Hepatocyte (in vitro differentiated cells): ENCODE data around the gene MRC1. TPM values are rescaled to one million over a fixed set of nuclear protein-coding genes. Genes with fewer than 3 reads are reported as not detected.

Experiments
- DNase-seq: peaks from one replicate; pipeline ENCODE4 v3.0.0-alpha.2; 2016; ENCODE audit warnings: low spot score
- H2AFZ ChIP-seq: fragments of 200-600 bp; sonication (generic); 2 replicates; pipeline ENCODE4 v1.6.0; 2016; ENCODE audit warnings: antibody characterized with exemption, mild to moderate bottlenecking
- H3K27ac ChIP-seq: fragments of 200-600 bp; sonication (generic); 2 replicates; pipeline ENCODE4 v1.5.1; 2016; ENCODE audit warnings: mild to moderate bottlenecking
- H3K27me3 ChIP-seq: fragments of 200-600 bp; sonication (generic); 2 replicates; pipeline ENCODE4 v1.6.1; 2016
- H3K36me3 ChIP-seq: fragments of 200-600 bp; sonication (generic); replicated peaks from 2 replicates; pipeline ENCODE4 v1.5.1; 2016; ENCODE audit warnings: low read depth; ENCODE audit not compliant: insufficient read depth
- H3K4me1 ChIP-seq: fragments of 200-600 bp; sonication (generic); 2 replicates; pipeline ENCODE4 v1.5.1; 2016; ENCODE audit warnings: mild to moderate bottlenecking, moderate library complexity; ENCODE audit not compliant: insufficient read depth
- H3K4me2 ChIP-seq: fragments of 200-600 bp; sonication (generic); 2 replicates; pipeline ENCODE4 v1.6.0; 2016
- H3K4me3 ChIP-seq: fragments of 200-600 bp; sonication (generic); 2 replicates; pipeline ENCODE4 v1.5.1; 2016; ENCODE audit warnings: mild to moderate bottlenecking
- H3K79me2 ChIP-seq: fragments of 200-600 bp; sonication (generic); 2 replicates; pipeline ENCODE4 v1.6.0; 2017; ENCODE audit warnings: mild to moderate bottlenecking
- H3K9me2 ChIP-seq: fragments of 200-600 bp; sonication (generic); replicated peaks from 2 replicates; pipeline ENCODE4 v1.6.0; 2017; ENCODE audit warnings: mild to moderate bottlenecking; ENCODE audit not compliant: insufficient read depth
- H3K9me3 ChIP-seq: fragments of 200-600 bp; sonication (generic); 2 replicates; pipeline ENCODE4 v1.5.1; 2016; ENCODE audit warnings: low read depth, mild to moderate bottlenecking
- H4K20me1 ChIP-seq: fragments of 200-600 bp; sonication (generic); 2 replicates; pipeline ENCODE4 v1.6.0; 2016; ENCODE audit warnings: mild to moderate bottlenecking; ENCODE audit not compliant: insufficient read depth, poor library complexity, severe bottlenecking
- EZH2 ChIP-seq: fragments of 200-600 bp; sonication (generic); IDR thresholded peaks from 2 replicates; pipeline ENCODE4 v1.6.1; 2016; ENCODE audit warnings: antibody characterized with exemption, mild to moderate bottlenecking, borderline replicate concordance
- EZH2phosphoT487 ChIP-seq: fragments of 200-600 bp; sonication (generic); IDR thresholded peaks from one replicate; pipeline ENCODE4 v1.6.1; 2018; ENCODE audit warnings: antibody characterized with exemption, mild to moderate bottlenecking, low read depth, moderate library complexity; ENCODE audit not compliant: unreplicated experiment, severe bottlenecking
- WGBS: methylation state at CpG from one replicate; pipeline ENCODE4 v1.1.6; 2016; ENCODE audit warnings: low lambda C conversion rate; ENCODE audit errors: missing lambda C conversion rate; 5-methylcytosine and 5-hydroxymethylcytosine counted together
- polyA plus RNA-seq: library from polyadenylated mRNA; unstranded; fragments of >200 nt; fragmentation: Nextera tagmentation; extraction: Ambion mirVana; gene quantifications from 2 replicates; pipeline ENCODE4 v1.2.1, GENCODE V29; 2016
- total RNA-seq: library from RNA; depleted of rRNA; stranded (reverse); fragments of >200 nt; gene quantifications from 2 replicates; pipeline ENCODE4 v1.2.3, GENCODE V29; 2014
- TF ChIP-seq, protein P1 (sequence below): fragments of 200-600 bp; sonication (generic); IDR thresholded peaks from 2 replicates; pipeline ENCODE4 v1.5.1; 2016; ENCODE audit warnings: antibody characterized with exemption, mild to moderate bottlenecking; ENCODE audit not compliant: poor library complexity

The MRC1 gene
- total and polyA plus RNA-seq, 2 experiments from 2014 or later, result 0.30 to 2.4 TPM

DNA sequence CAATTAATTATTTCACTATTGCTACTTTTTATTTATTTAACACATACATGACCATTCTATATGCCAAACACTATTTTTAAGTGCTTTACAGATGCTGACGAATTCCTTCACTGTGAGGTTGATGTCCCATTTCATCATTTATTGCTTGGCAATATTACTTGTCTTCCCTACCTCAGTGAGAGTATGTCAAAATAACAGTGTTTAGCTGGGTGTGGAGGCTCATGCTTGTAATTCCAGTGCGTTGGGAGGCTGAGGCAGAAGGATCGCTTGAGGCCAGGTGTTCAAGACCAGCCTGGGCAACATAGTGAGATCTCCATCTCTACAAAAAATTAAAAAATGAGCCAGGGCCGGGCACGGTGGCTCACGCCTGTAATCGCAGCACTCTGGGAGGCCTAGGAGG is 19.8 kb upstream of the MRC1 start:
- Histone ChIP-seq H3K36me3 (no peaks in the 10 kb centered on the region), H3K79me2 (no peaks in the 10 kb centered on the region), H3K9me2 (no peaks in the 10 kb centered on the region), H3K4me3 (no peak overlapping the region), H4K20me1 (no peaks in the 10 kb centered on the region), H3K4me2 (no peak overlapping the region), H2AFZ (no peak overlapping the region), H3K27me3 (no peaks in the 10 kb centered on the region), H3K4me1 (peaks cover 9% of the 10 kb centered on the region), H3K9me3 (no peaks in the 10 kb centered on the region), H3K27ac (no peak overlapping the region)
- TF ChIP-seq EZH2phosphoT487, result no peak
- no peak for TF ChIP-seq EZH2
- TF ChIP-seq, protein P1, sequence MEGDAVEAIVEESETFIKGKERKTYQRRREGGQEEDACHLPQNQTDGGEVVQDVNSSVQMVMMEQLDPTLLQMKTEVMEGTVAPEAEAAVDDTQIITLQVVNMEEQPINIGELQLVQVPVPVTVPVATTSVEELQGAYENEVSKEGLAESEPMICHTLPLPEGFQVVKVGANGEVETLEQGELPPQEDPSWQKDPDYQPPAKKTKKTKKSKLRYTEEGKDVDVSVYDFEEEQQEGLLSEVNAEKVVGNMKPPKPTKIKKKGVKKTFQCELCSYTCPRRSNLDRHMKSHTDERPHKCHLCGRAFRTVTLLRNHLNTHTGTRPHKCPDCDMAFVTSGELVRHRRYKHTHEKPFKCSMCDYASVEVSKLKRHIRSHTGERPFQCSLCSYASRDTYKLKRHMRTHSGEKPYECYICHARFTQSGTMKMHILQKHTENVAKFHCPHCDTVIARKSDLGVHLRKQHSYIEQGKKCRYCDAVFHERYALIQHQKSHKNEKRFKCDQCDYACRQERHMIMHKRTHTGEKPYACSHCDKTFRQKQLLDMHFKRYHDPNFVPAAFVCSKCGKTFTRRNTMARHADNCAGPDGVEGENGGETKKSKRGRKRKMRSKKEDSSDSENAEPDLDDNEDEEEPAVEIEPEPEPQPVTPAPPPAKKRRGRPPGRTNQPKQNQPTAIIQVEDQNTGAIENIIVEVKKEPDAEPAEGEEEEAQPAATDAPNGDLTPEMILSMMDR, result no peak
- WGBS, result 96% methylated on average over 7 of the region's 7 CpGs
- DNase-seq, result no peak

DNA sequence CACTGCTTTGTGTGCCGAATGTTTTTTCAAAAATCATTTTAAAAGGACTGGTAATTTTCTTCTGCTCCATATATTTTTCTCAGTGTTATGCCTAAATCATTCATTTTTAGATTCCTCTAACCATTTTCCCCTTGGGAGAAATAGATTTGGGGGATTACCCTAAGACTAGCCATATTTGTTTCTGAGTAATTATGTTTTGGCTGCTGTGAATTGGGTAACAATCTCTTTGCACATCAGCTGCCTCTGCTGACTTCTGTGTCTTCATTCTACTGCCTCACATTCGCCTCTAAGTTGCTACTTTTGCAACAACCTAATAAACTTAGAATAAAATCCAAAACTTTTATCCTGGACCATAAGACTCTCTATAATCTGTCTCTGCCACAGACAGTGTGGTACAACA is 18.5 kb upstream of the MRC1 start:
- 97% methylated on average over 2 of the region's 2 CpGs for WGBS
- Histone ChIP-seq H3K4me1 (peaks cover 9% of the 10 kb centered on the region), H3K27ac (no peak overlapping the region), H2AFZ (no peak overlapping the region), H3K27me3 (no peaks in the 10 kb centered on the region), H3K9me2 (no peaks in the 10 kb centered on the region), H3K9me3 (no peaks in the 10 kb centered on the region), H3K36me3 (no peaks in the 10 kb centered on the region), H3K79me2 (no peaks in the 10 kb centered on the region), H3K4me2 (no peak overlapping the region), H4K20me1 (no peaks in the 10 kb centered on the region), H3K4me3 (no peak overlapping the region)
- DNase-seq, result no peak
- no peak for TF ChIP-seq EZH2phosphoT487
- no peak for TF ChIP-seq EZH2
- TF ChIP-seq, protein P1, result no peak

DNA sequence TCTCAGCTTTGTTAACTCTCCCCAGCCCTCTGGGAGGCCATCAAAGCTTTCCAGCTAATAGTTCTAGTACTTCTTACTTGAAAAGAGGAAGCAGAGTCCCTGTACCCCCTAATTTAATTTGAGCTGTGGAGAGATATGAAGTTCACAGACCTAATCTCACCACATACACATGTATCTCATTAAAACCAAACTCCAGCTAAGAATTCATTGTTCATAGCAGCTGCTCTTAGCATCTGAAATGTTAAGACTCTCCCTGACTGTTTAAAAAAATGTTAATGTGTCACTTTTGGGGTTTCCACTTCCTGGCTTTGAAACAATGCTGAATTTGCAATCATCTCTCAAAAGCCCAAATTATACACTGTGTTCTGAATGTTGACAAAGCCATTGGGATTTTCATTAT is 16.2 kb upstream of the MRC1 start:
- no peak overlapping the region for H3K4me2 ChIP-seq
- no peaks in the 10 kb centered on the region for H3K9me3 ChIP-seq
- no peak overlapping the region for H3K4me3 ChIP-seq
- no peaks in the 10 kb centered on the region for H3K36me3 ChIP-seq
- no peaks in the 10 kb centered on the region for H4K20me1 ChIP-seq
- peaks cover 9% of the 10 kb centered on the region for H3K4me1 ChIP-seq
- no peaks in the 10 kb centered on the region for H3K79me2 ChIP-seq
- H3K9me2 ChIP-seq, result no peaks in the 10 kb centered on the region
- peak overlapping the region; percentile 52 for H3K27ac ChIP-seq
- TF ChIP-seq EZH2 (no peak), EZH2phosphoT487 (no peak)
- TF ChIP-seq, protein P1, result no peak
- no peak overlapping the region for H2AFZ ChIP-seq
- H3K27me3 ChIP-seq, result no peaks in the 10 kb centered on the region
- no peak for DNase-seq

DNA sequence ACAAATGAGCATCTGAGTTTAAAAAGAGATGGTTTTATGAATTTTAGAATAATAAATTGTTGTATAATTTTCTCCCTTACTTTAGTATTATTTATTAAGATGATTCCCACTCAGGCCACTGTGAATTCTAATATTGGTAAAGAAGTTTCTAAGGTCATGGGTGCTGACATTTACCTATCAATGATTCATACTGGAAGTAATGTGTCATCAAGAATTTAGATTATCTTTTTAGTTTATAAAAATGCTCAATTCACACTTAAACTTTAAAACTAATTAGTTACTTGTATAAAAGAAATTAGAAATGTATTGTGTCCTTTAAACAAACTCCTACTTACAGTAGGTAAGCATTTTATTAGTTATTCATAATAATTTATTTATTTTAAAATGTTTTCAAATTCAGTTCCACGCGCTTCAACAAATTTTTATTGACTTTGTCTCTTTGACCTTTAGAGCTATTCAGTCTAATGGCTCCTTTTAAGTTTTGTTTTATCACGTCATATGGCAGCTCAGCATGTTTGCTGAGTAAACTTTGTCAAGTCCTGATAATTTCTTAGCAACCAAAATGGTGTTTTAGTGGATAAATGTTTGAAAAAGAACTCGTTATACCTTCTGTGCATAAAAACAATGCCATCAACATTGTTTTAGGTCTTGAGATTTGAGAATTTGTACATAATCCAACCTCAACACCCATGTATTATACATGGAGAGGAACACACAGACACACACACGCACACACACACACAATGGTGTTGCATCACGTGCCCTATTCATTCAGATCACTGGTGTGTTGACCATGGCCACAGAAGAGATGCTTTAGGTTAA is 15.1 kb upstream of the MRC1 start:
- peaks cover 7% of the 10 kb centered on the region for H3K4me1 ChIP-seq
- H3K9me2 ChIP-seq, result no peaks in the 10 kb centered on the region
- H3K27me3 ChIP-seq, result no peaks in the 10 kb centered on the region
- no peak overlapping the region for H3K4me3 ChIP-seq
- TF ChIP-seq EZH2phosphoT487 (peak; percentile 45), EZH2 (no peak)
- TF ChIP-seq, protein P1, result no peak
- H3K9me3 ChIP-seq, result no peaks in the 10 kb centered on the region
- DNase-seq, result peak; percentile 46
- no peaks in the 10 kb centered on the region for H3K79me2 ChIP-seq
- peak overlapping the region; percentile 20 for H3K4me2 ChIP-seq
- H3K36me3 ChIP-seq, result no peaks in the 10 kb centered on the region
- no peaks in the 10 kb centered on the region for H4K20me1 ChIP-seq
- no peak overlapping the region for H2AFZ ChIP-seq
- WGBS, result 57% methylated on average over 6 of the region's 6 CpGs
- H3K27ac ChIP-seq, result peak overlapping the region; percentile 91
